SK-N-SH (cell line): ENCODE measurements around the gene MMGT1. TPM values are rescaled to one million over a fixed set of nuclear protein-coding genes. Genes with fewer than 3 reads are reported as not detected.

ENCODE experiments used
- CTCF ChIA-PET: fragments of 300-600, 350-600 bp; formaldehyde crosslinking; extraction: SDS; loops from one replicate; lab custom pipeline; 2021; lab: Yijun Ruan, JAX
- POLR2A ChIA-PET: fragments of 350-600 bp; sonication (Branson Sonifier 250); formaldehyde crosslinking; extraction: SDS; loops from one replicate; lab custom pipeline; 2020; ENCODE audit warnings: antibody characterized with exemption, inconsistent platforms; lab: Yijun Ruan, JAX
- DNase-seq: peaks from one replicate; pipeline ENCODE4 v3.0.0; 2012
- H2AFZ ChIP-seq: fragments of 200-600 bp; sonication (generic); 2 replicates; pipeline ENCODE4 v1.8.1; 2016; ENCODE audit warnings: antibody characterized with exemption, mild to moderate bottlenecking, low read depth
- H3F3A ChIP-seq: fragments of 200-600 bp; sonication (generic); replicated peaks from 2 replicates; pipeline ENCODE3; 2016; ENCODE audit warnings: antibody characterized with exemption, mild to moderate bottlenecking; ENCODE audit not compliant: insufficient read depth
- H3K27ac ChIP-seq, 2 experiments: fragments of 200-500 bp in 1 of 2; fragments of 200-600 bp in 1 of 2; sonication (Bioruptor generic) in 1 of 2; sonication (generic), shearing (Covaris generic) in 1 of 2; 2 replicates each; pipeline versions ENCODE4 v1.5.1 to v1.6.1; 2014 to 2016; ENCODE audit warnings: low read depth in 2 of 2, inconsistent platforms in 1 of 2, low read length in 1 of 2, mild to moderate bottlenecking in 1 of 2, mixed read lengths in 1 of 2
- H3K27me3 ChIP-seq: fragments of 200-600 bp; sonication (generic), shearing (Covaris generic); 2 replicates; pipeline ENCODE4 v1.6.1; 2016; ENCODE audit warnings: mixed run types; ENCODE audit not compliant: insufficient read depth
- H3K36me3 ChIP-seq, 2 experiments: fragments of 200-500 bp in 1 of 2; fragments of 200-600 bp in 1 of 2; sonication (Bioruptor generic) in 1 of 2; sonication (generic) in 1 of 2; replicated peaks in 1 of 2; 2 replicates each; pipeline versions ENCODE3 to v1.5.1; 2014 to 2016; ENCODE audit warnings: low read length in 1 of 2, mild to moderate bottlenecking in 1 of 2; ENCODE audit not compliant: insufficient read depth in 2 of 2, control insufficient read depth in 1 of 2
- H3K4me1 ChIP-seq, 2 experiments: fragments of 200-500 bp in 1 of 2; fragments of 200-600 bp in 1 of 2; sonication (Bioruptor generic) in 1 of 2; sonication (generic), shearing (Covaris generic) in 1 of 2; 2 replicates each; pipeline versions ENCODE4 v1.5.1 to v1.6.1; 2014 to 2016; ENCODE audit warnings: low read depth in 1 of 2, low read length in 1 of 2, mixed run types in 1 of 2; ENCODE audit not compliant: insufficient read depth in 2 of 2, control insufficient read depth in 1 of 2
- H3K4me2 ChIP-seq: fragments of 200-600 bp; sonication (generic), shearing (Covaris generic); 2 replicates; pipeline ENCODE4 v1.6.1; 2017; ENCODE audit warnings: mixed run types
- H3K4me3 ChIP-seq, 2 experiments: fragments of 200-500 bp in 1 of 2; fragments of 200-600 bp in 1 of 2; sonication (Bioruptor generic) in 1 of 2; sonication (generic), shearing (Covaris generic) in 1 of 2; 2 replicates each; pipeline versions ENCODE4 v1.5.1 to v1.8.1; 2014 to 2016; ENCODE audit warnings: low read depth in 2 of 2, inconsistent platforms in 1 of 2, low read length in 1 of 2, mild to moderate bottlenecking in 1 of 2, mixed read lengths in 1 of 2, moderate library complexity in 1 of 2
- H3K79me2 ChIP-seq: fragments of 200-600 bp; sonication (generic); 2 replicates; pipeline ENCODE4 v1.8.1; 2017; ENCODE audit warnings: mild to moderate bottlenecking; ENCODE audit not compliant: insufficient read depth
- H3K9ac ChIP-seq: fragments of 200-600 bp; sonication (generic); 2 replicates; pipeline ENCODE4 v1.6.1; 2017; ENCODE audit warnings: mixed run types
- H3K9me2 ChIP-seq: fragments of 200-600 bp; sonication (generic); 2 replicates; pipeline ENCODE4 v1.6.1; 2017; ENCODE audit warnings: mixed run types
- H3K9me3 ChIP-seq: fragments of 200-600 bp; sonication (generic); 2 replicates; pipeline ENCODE4 v1.6.1; 2017; ENCODE audit warnings: mixed run types, mild to moderate bottlenecking, moderate library complexity
- H4K20me1 ChIP-seq: fragments of 200-600 bp; sonication (generic); 2 replicates; pipeline ENCODE4 v1.6.1; 2017; ENCODE audit warnings: mild to moderate bottlenecking, mixed run types; ENCODE audit not compliant: insufficient read depth
- CHD2 ChIP-seq: fragments of 150-350 bp; IDR thresholded peaks from 2 replicates; pipeline ENCODE4 v1.6.1; 2018; ENCODE audit warnings: low read length; ENCODE audit not compliant: partially characterized antibody
- EP300 ChIP-seq, 2 experiments: IDR thresholded peaks; 2 replicates each; pipeline versions ENCODE4 v1.4.0 to v1.6.1; 2012; ENCODE audit warnings: borderline replicate concordance in 1 of 2, low read depth in 1 of 2, low read length in 1 of 2
- FOSL2 ChIP-seq: IDR thresholded peaks from 2 replicates; pipeline ENCODE4 v1.4.0; 2012; ENCODE audit warnings: low read depth, mild to moderate bottlenecking, moderate library complexity, borderline replicate concordance
- FOXM1 ChIP-seq: IDR thresholded peaks from 2 replicates; pipeline ENCODE4 v1.4.0; 2012; ENCODE audit warnings: low read depth, mild to moderate bottlenecking
- JUND ChIP-seq: IDR thresholded peaks from 2 replicates; pipeline ENCODE4 v1.4.0; 2012
- MEF2A ChIP-seq: IDR thresholded peaks from 2 replicates; pipeline ENCODE4 v1.4.0; 2012; ENCODE audit warnings: low read depth, borderline replicate concordance
- POLR2AphosphoS5 ChIP-seq: IDR thresholded peaks from 2 replicates; pipeline ENCODE4 v1.6.1; 2012; ENCODE audit warnings: low read depth, low read length
- RAD21 ChIP-seq: IDR thresholded peaks from 2 replicates; pipeline ENCODE4 v1.6.1; 2012; ENCODE audit warnings: mild to moderate bottlenecking, low read length
- RFX5 ChIP-seq: IDR thresholded peaks from 2 replicates; pipeline ENCODE4 v1.6.1; 2012; ENCODE audit warnings: mild to moderate bottlenecking, improper control_type of control experiment, low read length
- RXRA ChIP-seq: IDR thresholded peaks from 2 replicates; pipeline ENCODE4 v1.4.0; 2012; ENCODE audit warnings: low read depth, mild to moderate bottlenecking, borderline replicate concordance
- SMC3 ChIP-seq: IDR thresholded peaks from 2 replicates; pipeline ENCODE4 v1.6.1; 2012; ENCODE audit warnings: low read depth, low read length, improper control_type of control experiment
- TAF1 ChIP-seq: IDR thresholded peaks from 2 replicates; pipeline ENCODE4 v1.6.1; 2012; ENCODE audit warnings: low read depth, mild to moderate bottlenecking, low read length, moderate library complexity, borderline replicate concordance
- TCF12 ChIP-seq: IDR thresholded peaks from 2 replicates; pipeline ENCODE4 v1.4.0; 2012
- YY1 ChIP-seq: IDR thresholded peaks from 2 replicates; pipeline ENCODE4 v1.4.0; 2012; ENCODE audit warnings: low read depth, mild to moderate bottlenecking
- WGBS: methylation state at CpG from one replicate; pipeline ENCODE4 v1.1.6; 2017; ENCODE audit warnings: low lambda C conversion rate; 5-methylcytosine and 5-hydroxymethylcytosine counted together
- polyA plus RNA-seq, 3 experiments: library from polyadenylated mRNA; depleted of rRNA; stranded (reverse); fragments of >200 nt; gene quantifications; 2 replicates each; pipeline ENCODE4 v1.2.3, GENCODE V29; 2012
- TF ChIP-seq, protein P1 (sequence below): IDR thresholded peaks from 2 replicates; pipeline ENCODE4; 2012
- TF ChIP-seq, protein P2 (sequence below): fragments of 150-350 bp; IDR thresholded peaks from 2 replicates; pipeline ENCODE4 v1.6.1; 2017; ENCODE audit warnings: antibody characterized with exemption, low read length, low read depth, borderline replicate concordance
- TF ChIP-seq, protein P3 (sequence below): IDR thresholded peaks from 2 replicates; pipeline ENCODE4 v1.4.0; 2012; ENCODE audit warnings: low read depth
- TF ChIP-seq, protein P4 (sequence below): fragments of 200-600 bp; sonication (generic); IDR thresholded peaks from 2 replicates; pipeline ENCODE4 v1.6.1; 2017; ENCODE audit warnings: antibody characterized with exemption, mild to moderate bottlenecking, moderate library complexity

The MMGT1 gene
- polyA plus RNA-seq, 1 of the 3 experiments (the other 2 are of a cell fraction): 7.3 TPM

DNA sequence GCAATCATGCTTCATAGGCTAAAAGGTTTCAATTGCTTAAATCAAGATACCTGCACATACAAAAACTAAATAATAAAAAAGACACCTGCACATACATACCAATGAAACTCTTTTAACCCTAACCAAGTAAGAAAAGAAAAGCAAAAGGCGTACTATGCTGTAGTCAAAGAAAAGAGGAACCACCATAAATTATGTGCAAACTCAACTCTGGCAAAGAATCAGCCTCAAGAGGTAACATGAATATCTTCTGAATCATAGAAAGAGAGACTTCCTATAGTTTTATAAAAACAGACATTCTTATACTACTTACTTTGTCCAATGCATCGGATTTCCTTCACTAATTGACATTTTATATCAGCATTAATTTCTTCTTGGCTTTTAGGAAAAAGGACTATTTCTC is 29.3 kb downstream of the MMGT1 start:
- H3K27ac ChIP-seq: no peak overlapping the region
- no peak overlapping the region for H2AFZ ChIP-seq
- H3K27me3 ChIP-seq: no peaks in the 10 kb centered on the region
- H3K9me3 ChIP-seq: no peaks in the 10 kb centered on the region
- no peaks in the 10 kb centered on the region for H3K79me2 ChIP-seq
- no peak overlapping the region for H3K4me3 ChIP-seq
- WGBS: 19% methylated on average over 2 of the region's 2 CpGs
- H3K36me3 ChIP-seq: no peaks in the 10 kb centered on the region
- H3K4me2 ChIP-seq: no peak overlapping the region
- no peak overlapping the region for H3K9ac ChIP-seq
- no peaks in the 10 kb centered on the region for H3K9me2 ChIP-seq
- CTCF ChIA-PET: no interaction called here
- H3F3A ChIP-seq: no peaks in the 10 kb centered on the region
- POLR2A ChIA-PET: no interaction called here
- no peak for DNase-seq
- no peaks in the 10 kb centered on the region for H4K20me1 ChIP-seq
- TF ChIP-seq FOXM1 (no peak), EP300 (IDR thresholded peaks at IDR 0.05; ENCODE audit: borderline replicate concordance in 1 of 2, low read depth in 1 of 2, low read length in 1 of 2) (no peak), RAD21 (no peak), TCF12 (no peak), RXRA (no peak), TAF1 (no peak), FOSL2 (no peak), CHD2 (no peak), MEF2A (no peak), POLR2AphosphoS5 (no peak), JUND (no peak)
- no peaks in the 10 kb centered on the region for H3K4me1 ChIP-seq

DNA sequence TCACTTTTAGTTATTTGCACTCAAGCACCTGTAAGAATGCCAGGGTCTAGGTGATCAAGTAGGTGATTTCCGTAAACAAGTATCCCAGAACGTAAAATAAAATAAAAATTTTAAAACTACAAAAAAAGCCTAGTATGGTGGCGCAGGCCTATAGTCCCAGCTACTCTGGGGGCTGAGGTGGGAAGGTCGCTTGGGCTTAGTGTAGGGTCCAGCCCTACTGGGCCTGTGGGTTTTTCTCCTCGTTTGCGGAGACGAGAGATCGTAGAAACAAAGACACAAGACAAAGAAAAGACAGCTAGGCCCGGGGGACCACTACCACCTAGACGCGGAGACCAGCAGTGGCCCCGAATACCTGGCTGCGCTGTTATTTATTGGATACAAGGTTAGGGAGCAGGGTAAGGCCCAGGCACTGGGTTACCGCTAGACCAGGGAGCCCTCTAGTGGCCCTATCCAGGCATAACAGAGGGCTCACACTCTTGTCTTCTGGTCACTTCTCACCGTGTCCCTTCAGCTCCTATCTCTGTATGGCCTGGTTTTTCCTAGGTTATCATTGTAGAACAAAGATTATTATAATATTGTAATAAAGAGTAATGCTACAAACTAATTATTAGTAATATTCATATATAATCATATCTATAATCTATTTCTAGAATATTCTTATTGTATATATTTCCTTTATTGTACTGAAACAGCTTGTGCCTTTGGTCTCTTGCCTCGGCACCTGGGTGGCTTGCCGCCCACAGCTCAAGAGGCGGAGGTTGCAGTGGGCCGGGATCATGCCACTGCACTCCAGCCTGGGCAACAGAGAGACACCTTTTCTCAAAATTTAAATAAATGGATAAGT is 41.9 kb downstream of the MMGT1 start:
- Histone ChIP-seq H3F3A (no peaks in the 10 kb centered on the region), H4K20me1 (no peaks in the 10 kb centered on the region), H3K36me3 (no peaks in the 10 kb centered on the region), H3K4me2 (no peak overlapping the region), H3K79me2 (no peaks in the 10 kb centered on the region), H2AFZ (no peak overlapping the region), H3K4me3 (no peak overlapping the region), H3K4me1 (no peaks in the 10 kb centered on the region), H3K9me3 (no peaks in the 10 kb centered on the region), H3K9ac (no peak overlapping the region), H3K9me2 (no peaks in the 10 kb centered on the region), H3K27ac (no peak overlapping the region), H3K27me3 (peaks cover 15% of the 10 kb centered on the region)
- peak; percentile 29 for DNase-seq
- CTCF ChIA-PET: interaction anchor here (0.7 to 2.8 kb wide), 17 partner anchors 9 to 616 kb away, joined by 3 to 14 read pairs (median 4); partner anchors contain the start of gene CT45A10
- POLR2A ChIA-PET: no interaction called here
- WGBS: 17% methylated on average over 19 of the region's 19 CpGs
- no peak for TF ChIP-seq RFX5
- TF ChIP-seq, protein P1, sequence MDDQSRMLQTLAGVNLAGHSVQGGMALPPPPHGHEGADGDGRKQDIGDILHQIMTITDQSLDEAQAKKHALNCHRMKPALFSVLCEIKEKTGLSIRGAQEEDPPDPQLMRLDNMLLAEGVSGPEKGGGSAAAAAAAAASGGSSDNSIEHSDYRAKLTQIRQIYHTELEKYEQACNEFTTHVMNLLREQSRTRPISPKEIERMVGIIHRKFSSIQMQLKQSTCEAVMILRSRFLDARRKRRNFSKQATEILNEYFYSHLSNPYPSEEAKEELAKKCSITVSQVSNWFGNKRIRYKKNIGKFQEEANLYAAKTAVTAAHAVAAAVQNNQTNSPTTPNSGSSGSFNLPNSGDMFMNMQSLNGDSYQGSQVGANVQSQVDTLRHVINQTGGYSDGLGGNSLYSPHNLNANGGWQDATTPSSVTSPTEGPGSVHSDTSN: no peak
- TF ChIP-seq, protein P2, sequence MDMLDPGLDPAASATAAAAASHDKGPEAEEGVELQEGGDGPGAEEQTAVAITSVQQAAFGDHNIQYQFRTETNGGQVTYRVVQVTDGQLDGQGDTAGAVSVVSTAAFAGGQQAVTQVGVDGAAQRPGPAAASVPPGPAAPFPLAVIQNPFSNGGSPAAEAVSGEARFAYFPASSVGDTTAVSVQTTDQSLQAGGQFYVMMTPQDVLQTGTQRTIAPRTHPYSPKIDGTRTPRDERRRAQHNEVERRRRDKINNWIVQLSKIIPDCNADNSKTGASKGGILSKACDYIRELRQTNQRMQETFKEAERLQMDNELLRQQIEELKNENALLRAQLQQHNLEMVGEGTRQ: no peak
- no peak for TF ChIP-seq YY1
- TF ChIP-seq, protein P3, sequence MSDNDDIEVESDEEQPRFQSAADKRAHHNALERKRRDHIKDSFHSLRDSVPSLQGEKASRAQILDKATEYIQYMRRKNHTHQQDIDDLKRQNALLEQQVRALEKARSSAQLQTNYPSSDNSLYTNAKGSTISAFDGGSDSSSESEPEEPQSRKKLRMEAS: no peak
- TF ChIP-seq SMC3: peak; percentile 47
- TF ChIP-seq RAD21: peak; percentile 63
- no peak for TF ChIP-seq TCF12
- TF ChIP-seq, protein P4, sequence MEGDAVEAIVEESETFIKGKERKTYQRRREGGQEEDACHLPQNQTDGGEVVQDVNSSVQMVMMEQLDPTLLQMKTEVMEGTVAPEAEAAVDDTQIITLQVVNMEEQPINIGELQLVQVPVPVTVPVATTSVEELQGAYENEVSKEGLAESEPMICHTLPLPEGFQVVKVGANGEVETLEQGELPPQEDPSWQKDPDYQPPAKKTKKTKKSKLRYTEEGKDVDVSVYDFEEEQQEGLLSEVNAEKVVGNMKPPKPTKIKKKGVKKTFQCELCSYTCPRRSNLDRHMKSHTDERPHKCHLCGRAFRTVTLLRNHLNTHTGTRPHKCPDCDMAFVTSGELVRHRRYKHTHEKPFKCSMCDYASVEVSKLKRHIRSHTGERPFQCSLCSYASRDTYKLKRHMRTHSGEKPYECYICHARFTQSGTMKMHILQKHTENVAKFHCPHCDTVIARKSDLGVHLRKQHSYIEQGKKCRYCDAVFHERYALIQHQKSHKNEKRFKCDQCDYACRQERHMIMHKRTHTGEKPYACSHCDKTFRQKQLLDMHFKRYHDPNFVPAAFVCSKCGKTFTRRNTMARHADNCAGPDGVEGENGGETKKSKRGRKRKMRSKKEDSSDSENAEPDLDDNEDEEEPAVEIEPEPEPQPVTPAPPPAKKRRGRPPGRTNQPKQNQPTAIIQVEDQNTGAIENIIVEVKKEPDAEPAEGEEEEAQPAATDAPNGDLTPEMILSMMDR: peak; percentile 74
